Measurements from ENCODE around the gene DNER.
"Not testable (repeated sequence)": the region's sequence is repeated elsewhere in the genome, so short reads cannot be mapped to it uniquely, and the experiment has no call there.

DNER gene

GRCh38 chr2:229714080-229714735, at the start of gene DNER:
DNER (minus strand) TSS chr2:229714555; CDS start chr2:229714423, 132 bp downstream.
- peak; percentile 28 for DNase-seq

- DNase-seq = no peak
These were observed 47.3 kb upstream of the DNER start for GRCh38 chr2:229761663-229762062.

- DNase-seq = not testable (repeated sequence)
These were observed 43.1 kb upstream of the DNER start for GRCh38 chr2:229757462-229757861.

- DNase-seq = no peak
These were observed 38.8 kb upstream of the DNER start for GRCh38 chr2:229752970-229753729.

DNA sequence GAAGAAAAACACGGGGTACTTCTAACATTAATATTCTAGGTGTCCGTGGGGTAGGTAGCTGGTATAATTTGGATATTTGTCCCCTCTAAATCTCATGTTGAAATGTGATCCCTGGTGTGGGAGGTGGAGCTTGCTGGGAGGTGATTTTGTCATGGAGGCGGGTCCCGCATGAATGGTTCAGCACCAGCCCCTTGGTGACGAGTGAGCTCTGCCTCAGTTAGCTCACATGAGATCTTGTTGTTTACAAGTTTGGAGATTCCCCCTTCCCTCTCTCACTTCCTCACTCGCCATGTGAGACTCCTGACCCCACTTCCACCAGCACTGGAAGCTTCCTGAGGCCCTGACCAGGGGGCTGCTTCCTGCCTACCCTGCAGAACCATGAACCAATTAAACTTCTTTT, 35.4 kb upstream of the DNER start:
- no peak for DNase-seq

DNA sequence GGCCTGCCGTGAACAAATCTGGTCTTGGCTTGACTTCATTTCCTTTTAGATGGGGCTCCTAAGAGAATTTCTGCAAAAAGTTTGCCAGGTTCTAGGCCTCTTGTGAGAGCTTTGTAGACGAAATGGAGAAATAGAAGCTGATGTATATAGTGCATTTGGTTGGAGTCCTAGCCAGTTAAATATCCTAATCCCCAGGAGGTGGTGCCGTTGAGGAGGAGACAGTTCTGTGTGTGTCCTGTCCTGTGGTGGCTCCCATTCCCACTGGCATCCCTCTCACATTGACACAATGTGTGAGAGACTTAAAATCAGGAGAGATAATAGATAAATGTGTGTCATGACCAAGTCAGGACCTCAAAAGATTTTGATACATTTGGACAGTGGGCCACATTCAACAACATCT, 34.6 kb upstream of the DNER start:
- DNase-seq = no peak

DNA sequence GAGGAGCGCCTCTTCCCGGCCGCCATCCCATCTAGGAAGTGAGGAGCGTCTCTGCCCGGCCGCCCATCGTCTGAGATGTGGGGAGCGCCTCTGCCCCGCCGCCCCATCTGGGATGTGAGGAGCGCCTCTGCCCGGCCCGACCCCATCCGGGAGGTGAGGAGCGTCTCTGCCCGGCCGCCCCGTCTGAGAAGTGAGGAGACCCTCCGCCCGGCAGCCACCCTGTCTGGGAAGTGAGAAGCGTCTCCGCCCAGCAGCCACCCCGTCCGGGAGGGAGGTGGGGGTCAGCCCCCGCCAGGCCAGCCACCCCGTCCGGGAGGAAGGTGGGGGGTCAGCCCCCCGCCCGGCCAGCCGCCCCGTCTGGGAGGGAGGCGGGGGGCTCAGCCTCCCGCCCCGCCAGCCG, 28.3 kb upstream of the DNER start:
- DNase-seq = not testable (repeated sequence)

DNA sequence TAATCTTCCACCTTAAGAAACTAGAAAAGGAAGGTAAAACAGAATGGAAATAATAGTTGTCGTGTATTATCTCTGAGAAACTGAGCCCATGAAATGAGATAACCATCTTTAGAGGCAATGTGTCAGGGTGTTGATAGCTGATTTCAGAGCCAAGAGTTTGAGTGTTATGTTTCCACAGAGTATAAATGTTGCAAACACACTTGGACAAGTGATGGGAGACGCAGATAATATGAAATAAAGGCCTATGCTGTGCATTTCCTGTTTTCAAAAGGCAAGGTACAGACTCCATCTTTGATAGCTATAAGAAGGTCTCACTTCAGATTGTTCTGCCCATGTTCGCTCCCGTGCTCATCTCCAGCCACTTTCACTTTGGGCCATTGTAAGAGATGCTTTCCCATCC, 25.9 kb upstream of the DNER start:
- DNase-seq = no peak

GRCh38 chr2:229738024-229738625, 23.8 kb upstream of the DNER start:
- DNase-seq = no peak

DNA sequence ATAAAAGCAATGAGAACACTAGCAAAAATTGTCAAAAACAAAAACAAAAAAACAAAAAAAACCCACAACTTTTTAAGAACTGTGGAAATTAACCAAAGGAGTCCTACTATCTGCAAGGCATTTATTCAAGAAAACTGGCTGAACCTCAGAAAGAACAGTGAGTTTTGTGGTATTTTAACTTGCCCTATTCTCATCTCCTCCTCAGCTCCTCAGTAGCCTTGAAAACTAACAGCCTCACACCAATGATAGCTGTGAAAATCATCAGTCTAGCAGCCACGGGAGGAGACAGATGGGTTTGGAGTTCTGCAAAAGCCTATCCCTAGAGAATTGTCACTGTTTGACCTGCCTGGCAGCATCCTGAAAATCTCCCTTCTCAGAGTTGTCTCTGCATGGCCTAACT, 20.1 kb upstream of the DNER start:
- no peak for DNase-seq

- no peak for DNase-seq
These were observed 19.4 kb upstream of the DNER start for GRCh38 chr2:229733611-229734245.

- no peak for DNase-seq
These were observed 18.5 kb upstream of the DNER start for GRCh38 chr2:229732897-229733296.

DNA sequence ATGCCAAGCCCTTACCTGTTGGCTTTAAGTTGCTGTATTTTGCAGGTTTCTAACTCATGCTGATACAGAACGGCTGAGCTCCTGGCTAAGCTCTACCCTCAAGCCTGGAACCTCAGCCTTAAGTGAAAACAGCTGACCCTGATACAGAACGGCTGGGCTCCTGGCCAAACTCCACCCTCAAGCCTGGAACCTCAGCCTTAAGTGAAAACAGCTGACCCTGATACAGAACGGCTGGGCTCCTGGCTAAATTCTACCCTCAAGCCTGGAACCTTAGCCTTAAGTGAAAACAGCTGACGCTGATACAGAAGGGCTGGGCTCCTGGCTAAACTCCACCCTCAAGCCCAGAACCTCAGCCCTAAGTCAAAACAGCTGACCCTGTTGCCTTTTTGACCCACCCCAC, 17.6 kb upstream of the DNER start:
- DNase-seq = no peak

GRCh38 chr2:229731363-229731762, 17.0 kb upstream of the DNER start:
- no peak for DNase-seq

GRCh38 chr2:229728370-229728769, 14.0 kb upstream of the DNER start:
- DNase-seq = no peak

DNA sequence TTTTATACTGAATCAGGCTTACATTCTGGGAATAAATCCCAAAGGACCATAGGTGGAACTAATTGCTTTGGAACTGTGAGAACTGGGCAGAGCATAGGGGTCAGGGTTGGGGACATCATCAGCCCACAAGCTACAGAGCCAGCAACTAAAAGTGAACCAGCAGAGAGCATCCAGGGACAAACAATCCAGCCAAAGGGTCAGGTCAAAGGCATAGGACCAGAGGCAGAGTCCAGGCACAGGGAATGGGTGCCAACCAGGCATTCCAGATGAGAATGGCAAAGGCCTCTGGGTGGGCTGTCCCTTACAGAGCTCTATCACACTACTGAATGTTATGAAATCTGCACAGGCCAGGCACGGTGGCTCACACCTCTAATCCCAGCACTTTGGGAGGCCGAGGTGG, 12.3 kb upstream of the DNER start:
- no peak for DNase-seq

DNA sequence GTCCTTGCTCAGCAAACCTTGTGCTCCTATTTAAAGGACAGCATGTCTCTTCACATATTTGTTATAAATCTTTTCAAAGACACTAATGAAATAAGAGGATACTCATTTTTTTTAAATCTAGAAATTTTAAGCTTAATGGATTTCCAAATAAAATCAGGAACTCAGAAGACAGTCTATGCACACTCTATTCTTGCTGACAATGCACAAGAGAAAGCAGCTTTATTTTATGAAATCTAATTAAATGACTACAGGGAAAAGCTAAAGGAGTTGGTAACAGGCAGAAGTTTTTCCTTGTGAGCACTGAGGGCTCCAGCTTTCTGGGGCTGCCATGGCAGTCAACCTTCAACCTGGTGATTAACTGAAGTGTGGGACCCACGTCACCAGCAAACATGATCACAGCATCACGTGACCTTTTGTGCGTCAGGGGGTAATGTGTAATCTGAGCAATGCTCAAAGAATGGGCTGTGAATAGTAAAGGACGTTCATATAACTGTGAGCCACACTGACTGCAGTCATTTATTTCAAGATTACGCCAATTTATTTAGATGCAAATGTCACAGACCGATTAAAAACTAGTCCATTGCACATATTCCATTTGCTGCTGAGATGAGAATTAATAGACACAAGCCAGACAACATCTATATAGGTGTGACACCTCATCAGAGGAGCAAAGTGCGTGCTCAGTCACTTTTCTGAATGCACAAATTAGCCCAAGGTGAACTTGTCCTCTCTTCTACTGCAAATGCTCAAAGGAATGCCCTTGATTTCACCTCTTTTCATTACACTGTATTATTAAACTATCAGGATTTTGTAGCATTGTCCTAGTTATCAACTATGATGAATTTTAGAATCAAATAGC, 11.6 kb upstream of the DNER start:
- no peak for DNase-seq

DNA sequence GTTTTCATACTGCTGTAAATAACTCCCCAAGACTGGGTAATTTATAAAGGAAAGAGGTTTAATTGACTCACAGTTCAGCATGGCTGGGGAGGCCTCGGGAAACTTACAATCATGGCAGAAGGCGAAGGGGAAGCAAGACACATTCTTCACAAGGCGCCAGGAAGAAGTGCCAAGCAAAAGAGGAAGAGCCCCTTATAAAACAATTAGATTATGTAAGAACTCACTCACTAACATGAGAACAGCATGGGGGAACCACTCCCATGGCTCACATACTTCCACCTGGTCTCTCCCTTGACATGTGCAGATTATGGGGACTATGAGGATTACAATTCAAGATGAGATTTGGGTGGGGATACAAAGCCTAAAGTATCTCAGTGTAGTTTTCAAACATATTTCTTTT, 8.8 kb upstream of the DNER start:
- DNase-seq = not testable (repeated sequence)

DNA sequence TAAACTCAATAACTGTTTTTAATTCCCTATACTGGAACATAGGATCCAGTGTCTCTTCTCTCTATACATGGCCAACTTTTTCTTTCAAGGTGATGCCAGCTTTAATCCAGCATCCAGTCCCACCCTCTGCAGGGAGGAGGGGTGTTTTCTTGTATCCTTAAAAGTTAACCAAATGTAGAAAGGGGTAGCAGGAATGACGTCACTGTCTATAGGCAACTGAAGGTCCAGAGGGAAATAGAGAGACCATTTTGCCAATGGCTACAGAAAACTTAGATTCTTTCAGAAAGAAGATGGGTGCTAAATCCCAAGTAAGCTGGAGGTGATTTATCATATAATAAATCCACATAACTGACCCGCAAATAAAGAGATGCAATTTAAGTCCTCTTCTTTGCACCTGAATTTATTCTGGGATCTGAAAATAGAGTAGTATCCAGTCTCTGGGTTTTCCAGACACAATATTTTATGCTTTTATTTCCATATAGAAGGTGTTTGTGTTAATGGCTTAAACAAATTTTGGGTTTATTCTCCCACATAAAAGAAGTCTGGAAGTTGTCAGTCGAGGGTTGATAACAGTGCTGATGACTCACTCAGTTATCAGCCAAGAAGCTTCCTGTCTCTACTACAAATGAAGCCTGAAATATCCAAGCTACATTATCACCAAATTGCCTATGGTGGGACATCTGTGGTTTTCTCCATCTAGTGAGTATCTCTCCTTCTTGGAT, 5.7 kb upstream of the DNER start:
- DNase-seq = no peak

- DNase-seq = no peak
These were observed 3.7 kb upstream of the DNER start for GRCh38 chr2:229718057-229718456.

- no peak for DNase-seq
These were observed 1.6 kb upstream of the DNER start for GRCh38 chr2:229715895-229716507.

All from activated effector memory CD4-positive, alpha-beta T cell treated with Interleukin-2 at 50 U/mL for 16 hours (primary cell).